ENCODE results near the gene VIPR2.

DNA sequence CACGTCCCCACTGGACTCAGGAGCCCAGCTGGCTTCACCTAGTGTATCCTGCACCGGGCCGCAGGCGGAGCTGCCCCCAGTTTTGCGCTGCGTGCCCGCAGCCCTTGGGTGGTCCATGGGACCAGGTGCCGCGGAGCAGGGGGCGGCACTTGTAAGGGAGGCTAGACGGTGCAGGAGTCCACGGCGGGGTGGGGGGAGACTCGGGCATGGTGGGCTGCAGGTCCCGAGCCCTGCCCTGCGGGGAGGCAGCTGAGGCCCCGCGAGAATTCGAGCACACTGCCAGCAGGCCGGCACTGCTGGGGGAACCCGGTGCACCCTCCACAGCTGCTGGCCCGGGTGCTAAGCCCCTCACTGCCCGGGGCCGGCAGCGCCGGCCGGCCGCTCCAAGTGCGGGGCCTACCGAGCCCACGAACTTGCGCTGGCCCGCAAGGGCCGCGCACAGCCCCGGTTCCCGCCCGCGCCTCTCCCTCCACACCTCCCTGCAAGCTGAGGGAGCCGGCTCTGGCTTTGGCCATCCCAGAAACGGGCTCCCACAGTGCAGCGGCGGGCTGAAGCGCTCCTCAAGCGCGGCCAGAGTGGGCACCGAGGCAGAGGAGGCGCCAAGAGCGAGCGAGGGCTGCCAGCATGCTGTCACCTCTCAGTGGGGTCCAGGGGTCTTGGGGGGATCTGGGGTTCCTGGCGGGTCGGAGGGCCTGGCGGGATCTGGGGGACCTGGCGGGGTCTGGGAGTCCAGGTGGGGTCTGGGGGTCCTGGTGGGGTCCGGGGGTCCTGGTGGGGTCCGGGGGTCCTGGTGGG is 81.4 kb downstream of the VIPR2 start:
- TF ChIP-seq, protein P1, sequence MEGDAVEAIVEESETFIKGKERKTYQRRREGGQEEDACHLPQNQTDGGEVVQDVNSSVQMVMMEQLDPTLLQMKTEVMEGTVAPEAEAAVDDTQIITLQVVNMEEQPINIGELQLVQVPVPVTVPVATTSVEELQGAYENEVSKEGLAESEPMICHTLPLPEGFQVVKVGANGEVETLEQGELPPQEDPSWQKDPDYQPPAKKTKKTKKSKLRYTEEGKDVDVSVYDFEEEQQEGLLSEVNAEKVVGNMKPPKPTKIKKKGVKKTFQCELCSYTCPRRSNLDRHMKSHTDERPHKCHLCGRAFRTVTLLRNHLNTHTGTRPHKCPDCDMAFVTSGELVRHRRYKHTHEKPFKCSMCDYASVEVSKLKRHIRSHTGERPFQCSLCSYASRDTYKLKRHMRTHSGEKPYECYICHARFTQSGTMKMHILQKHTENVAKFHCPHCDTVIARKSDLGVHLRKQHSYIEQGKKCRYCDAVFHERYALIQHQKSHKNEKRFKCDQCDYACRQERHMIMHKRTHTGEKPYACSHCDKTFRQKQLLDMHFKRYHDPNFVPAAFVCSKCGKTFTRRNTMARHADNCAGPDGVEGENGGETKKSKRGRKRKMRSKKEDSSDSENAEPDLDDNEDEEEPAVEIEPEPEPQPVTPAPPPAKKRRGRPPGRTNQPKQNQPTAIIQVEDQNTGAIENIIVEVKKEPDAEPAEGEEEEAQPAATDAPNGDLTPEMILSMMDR (IDR thresholded peaks at IDR 0.05 in 8 of 11, conservative IDR thresholded peaks at IDR 0.05 in 3 of 11), result no peak
- TF ChIP-seq POLR2AphosphoS5 (IDR thresholded peaks at IDR 0.05), result no peak
